Measurements from ENCODE around the gene ATP2A2. TPM values are rescaled to one million over a fixed set of nuclear protein-coding genes. Genes with fewer than 3 reads are reported as not detected.

The ATP2A2 gene
- total and polyA plus RNA-seq, 2 of the 4 experiments (the other 2 are of a cell fraction): 166 to 225 TPM

DNA sequence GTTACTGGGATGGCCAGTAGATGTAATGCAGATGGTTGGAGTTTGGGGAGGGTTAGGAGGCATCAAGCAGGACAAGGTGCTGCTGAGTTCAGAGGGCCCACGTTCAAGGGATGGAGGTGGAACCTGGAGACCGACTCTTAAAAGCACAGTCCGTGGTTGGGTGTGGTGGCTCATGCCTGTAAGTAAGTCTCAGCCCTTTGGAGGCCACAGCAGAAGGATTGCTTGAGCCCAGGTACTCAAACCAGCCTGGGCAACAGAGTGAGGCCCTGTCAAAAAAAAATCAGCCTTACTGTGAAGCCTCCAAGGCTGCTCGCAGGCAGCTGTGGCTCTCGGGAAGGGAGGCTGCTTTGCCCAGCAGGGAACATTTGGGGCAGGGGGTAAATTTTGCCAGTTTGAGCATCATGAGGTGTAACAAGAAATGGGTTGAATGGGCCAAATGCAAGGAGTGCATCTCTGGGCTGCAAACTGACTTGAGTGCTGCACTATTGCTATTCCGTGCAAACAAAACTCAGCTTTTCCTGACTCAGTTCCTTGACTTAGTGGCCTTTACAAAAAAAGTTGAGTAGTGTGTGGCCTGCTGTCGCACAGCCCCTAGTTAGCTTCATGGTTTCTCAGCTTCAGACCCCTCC lies 67.5 kb downstream of the ATP2A2 start:
- Histone ChIP-seq H2BK15ac (ENCODE audit: low read depth, low read length) (no peak overlapping the region), H2AK9ac (replicated peaks; ENCODE audit: low read depth, low read length, poor library complexity) (no peak overlapping the region), H3K4me2 (ENCODE audit: low read depth, low read length) (no peak overlapping the region), H3K4me3 (ENCODE audit: insufficient read depth, low read depth, low read length) (no peak overlapping the region), H3K36me3 (ENCODE audit: control insufficient read depth, insufficient read depth, low read length) (peaks cover 64% of the 10 kb centered on the region), H3K4me1 (ENCODE audit: control insufficient read depth, insufficient read depth, low read length) (no peaks in the 10 kb centered on the region), H3K9ac (ENCODE audit: low read depth, low read length) (no peak overlapping the region), H3K14ac (replicated peaks; ENCODE audit: low read depth, low read length) (no peak overlapping the region), H2AK5ac (ENCODE audit: low read depth, low read length) (no peak overlapping the region), H3K9me3 (ENCODE audit: control insufficient read depth, insufficient read depth, low read length) (no peaks in the 10 kb centered on the region), H4K5ac (ENCODE audit: low read depth, low read length) (no peak overlapping the region), H3K27ac (ENCODE audit: insufficient read depth, low read length) (no peak overlapping the region), H2BK5ac (ENCODE audit: low read depth, low read length, poor library complexity, severe bottlenecking) (no peak overlapping the region), H4K8ac (ENCODE audit: low read depth in 2 of 2, low read length in 2 of 2) (no peak overlapping the region), H3K79me1 (ENCODE audit: low read depth in 1 of 2, low read length in 2 of 2) (peaks cover 19 to 50% of the 10 kb centered on the region in 2 experiments), H3K27me3 (ENCODE audit: control insufficient read depth, insufficient read depth, low read length) (no peaks in the 10 kb centered on the region), H3K18ac (ENCODE audit: low read depth, low read length) (no peak overlapping the region), H2BK20ac (ENCODE audit: low read depth, low read length) (no peak overlapping the region), H4K20me1 (ENCODE audit: insufficient read depth, low read length) (peaks cover 41% of the 10 kb centered on the region), H3K4ac (ENCODE audit: low read depth, low read length) (no peak overlapping the region), H4K91ac (ENCODE audit: insufficient read depth, low read depth, low read length) (no peak overlapping the region), H3K23ac (ENCODE audit: low read depth, low read length) (no peak overlapping the region), H3K56ac (ENCODE audit: extremely low read depth, insufficient read depth, low read length) (no peak overlapping the region), H2BK120ac (ENCODE audit: low read depth, low read length) (no peak overlapping the region), H3K9me1 (ENCODE audit: insufficient read depth, low read length) (peaks cover 6% of the 10 kb centered on the region; the same call in 1 of the 2 replicates), H2AFZ (replicated peaks; ENCODE audit: low read length, poor library complexity) (no peak overlapping the region)
- dilution Hi-C loops (cut with HindIII; ENCODE audit: low sequenced_read_pairs, unreplicated experiment) (no loop called here), in situ Hi-C loops (cut with MboI; ENCODE audit: low sequenced_read_pairs) (no loop called here), intact Hi-C loops (cut with micrococcal nuclease) (no loop called here)
- no TSS peak for BruUV-seq (replicated peaks)
- ATAC-seq (ENCODE audit: low read depth): no peak
- TF ChIP-seq RFX5 (IDR thresholded peaks at IDR 0.05; ENCODE audit: low read depth, low read length) (no peak), ELK1 (IDR thresholded peaks at IDR 0.05; ENCODE audit: borderline replicate concordance, low read depth, low read length) (no peak), FOS (IDR thresholded peaks at IDR 0.05; ENCODE audit: low read depth, low read length) (no peak), CTCF (conservative IDR thresholded peaks at IDR 0.05; ENCODE audit: low read depth, low read length) (no peak), MAFK (IDR thresholded peaks at IDR 0.05; ENCODE audit: low read depth, low read length) (no peak), SMC3 (IDR thresholded peaks at IDR 0.05; ENCODE audit: low read depth, low read length) (no peak), CHD1 (IDR thresholded peaks at IDR 0.05; ENCODE audit: low read depth, low read length) (no peak), CEBPB (IDR thresholded peaks at IDR 0.05; ENCODE audit: low read depth, low read length) (no peak), POLR2A (IDR thresholded peaks at IDR 0.05; ENCODE audit: low read depth, low read length) (no peak), RCOR1 (IDR thresholded peaks at IDR 0.05; ENCODE audit: insufficient replicate concordance, low read length) (no peak), NFE2L2 (IDR thresholded peaks at IDR 0.05; ENCODE audit: low read depth, low read length) (no peak), RAD21 (IDR thresholded peaks at IDR 0.05; ENCODE audit: low read length) (no peak)
- TF ChIP-seq, protein P1, sequence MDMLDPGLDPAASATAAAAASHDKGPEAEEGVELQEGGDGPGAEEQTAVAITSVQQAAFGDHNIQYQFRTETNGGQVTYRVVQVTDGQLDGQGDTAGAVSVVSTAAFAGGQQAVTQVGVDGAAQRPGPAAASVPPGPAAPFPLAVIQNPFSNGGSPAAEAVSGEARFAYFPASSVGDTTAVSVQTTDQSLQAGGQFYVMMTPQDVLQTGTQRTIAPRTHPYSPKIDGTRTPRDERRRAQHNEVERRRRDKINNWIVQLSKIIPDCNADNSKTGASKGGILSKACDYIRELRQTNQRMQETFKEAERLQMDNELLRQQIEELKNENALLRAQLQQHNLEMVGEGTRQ (IDR thresholded peaks at IDR 0.05; ENCODE audit: low read depth, low read length): no peak
- ChIA-PET POLR2A (ENCODE audit: unreplicated experiment) (no interaction called here), CTCF (no interaction called here)
- WGBS, 2 experiments (ENCODE audit: extremely low coverage in 2 of 2, insufficient read length in 1 of 2): 93% methylated on average over 3 of the region's 7 CpGs; no CpG with 5 or more reads in 1 of the 2 experiments
- no peak for DNase-seq
